GM18499 (cell line): Measurements from ENCODE around the gene NPY4R.
"Not testable (repeated sequence)": the region's sequence is repeated elsewhere in the genome, so short reads cannot be mapped to it uniquely, and the experiment has no call there.

ENCODE experiments used
- ATAC-seq: cut with Tn5 transposase; IDR thresholded peaks from one replicate; pipeline ENCODE4 v1.9.1; 2021; ENCODE audit warnings: moderate number of reproducible peaks; ENCODE audit not compliant: insufficient read depth, unreplicated experiment

Gene NPY4R, protein sequence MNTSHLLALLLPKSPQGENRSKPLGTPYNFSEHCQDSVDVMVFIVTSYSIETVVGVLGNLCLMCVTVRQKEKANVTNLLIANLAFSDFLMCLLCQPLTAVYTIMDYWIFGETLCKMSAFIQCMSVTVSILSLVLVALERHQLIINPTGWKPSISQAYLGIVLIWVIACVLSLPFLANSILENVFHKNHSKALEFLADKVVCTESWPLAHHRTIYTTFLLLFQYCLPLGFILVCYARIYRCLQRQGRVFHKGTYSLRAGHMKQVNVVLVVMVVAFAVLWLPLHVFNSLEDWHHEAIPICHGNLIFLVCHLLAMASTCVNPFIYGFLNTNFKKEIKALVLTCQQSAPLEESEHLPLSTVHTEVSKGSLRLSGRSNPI

DNA sequence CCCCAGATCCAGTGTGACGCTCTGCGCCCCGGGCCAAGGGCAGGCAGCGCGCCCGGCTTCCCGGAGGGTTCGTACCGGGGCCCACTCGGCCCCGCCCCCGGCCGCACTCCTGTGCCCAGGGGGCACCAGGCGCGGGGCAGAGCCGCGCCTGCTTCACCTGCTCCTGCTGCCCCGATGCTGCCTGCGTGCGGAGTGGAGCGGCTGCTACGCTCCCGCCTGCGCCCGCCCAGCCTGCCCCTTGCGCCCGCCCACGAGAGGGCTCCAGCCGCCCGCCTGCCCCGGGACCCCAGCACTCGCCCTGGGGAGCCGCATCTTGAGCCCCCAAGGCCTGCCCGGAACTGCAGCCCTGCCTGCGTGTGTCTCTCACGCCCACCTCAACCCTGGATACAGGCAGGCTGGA lies at the start of gene NPY4R:
Gene NPY4R, minus strand, starts transcription at position 194 of the 400 bp plus-strand sequence. CDS start 3,323 bp downstream, outside the sequence.
- ATAC-seq = not testable (repeated sequence)

DNA sequence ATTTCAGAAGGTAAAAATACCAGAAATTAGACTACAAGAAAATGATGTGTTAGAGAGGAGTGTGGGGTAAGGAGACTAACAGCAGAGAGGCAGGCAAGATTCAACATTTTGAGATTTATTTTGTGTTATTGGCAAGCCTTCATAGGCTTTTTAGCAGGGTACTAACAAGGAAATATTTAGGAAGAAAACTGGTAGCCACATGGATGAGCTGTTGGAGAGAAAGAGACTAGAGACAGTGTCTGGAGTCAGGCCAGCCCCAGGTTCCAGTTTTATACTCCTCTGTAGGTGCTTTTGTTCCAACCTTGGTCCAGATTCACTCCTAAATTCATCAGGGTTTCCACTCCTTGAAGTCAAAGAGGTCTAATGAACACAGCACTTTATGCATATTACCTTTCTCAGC lies 49.6 kb upstream of the NPY4R start:
- no peak for ATAC-seq

DNA sequence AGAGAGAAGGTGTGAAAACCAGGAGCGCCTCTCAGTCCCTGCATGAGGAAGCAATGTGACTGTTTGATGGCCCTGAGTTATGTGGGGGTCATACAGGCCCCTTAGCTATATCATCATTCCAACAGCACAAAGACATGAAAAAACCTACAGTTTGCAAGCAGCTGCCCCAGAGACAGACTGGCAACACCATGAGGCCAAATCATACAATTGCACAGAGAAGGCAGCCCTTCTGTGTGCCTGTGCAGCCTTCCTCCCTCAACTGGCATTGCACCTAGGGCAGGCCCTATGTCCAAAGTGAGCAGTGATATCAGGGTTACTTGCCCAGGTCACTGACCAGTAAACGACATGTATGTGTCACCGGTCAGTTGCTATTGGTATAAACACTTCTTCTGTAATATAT lies 49.1 kb upstream of the NPY4R start:
- no peak for ATAC-seq

DNA sequence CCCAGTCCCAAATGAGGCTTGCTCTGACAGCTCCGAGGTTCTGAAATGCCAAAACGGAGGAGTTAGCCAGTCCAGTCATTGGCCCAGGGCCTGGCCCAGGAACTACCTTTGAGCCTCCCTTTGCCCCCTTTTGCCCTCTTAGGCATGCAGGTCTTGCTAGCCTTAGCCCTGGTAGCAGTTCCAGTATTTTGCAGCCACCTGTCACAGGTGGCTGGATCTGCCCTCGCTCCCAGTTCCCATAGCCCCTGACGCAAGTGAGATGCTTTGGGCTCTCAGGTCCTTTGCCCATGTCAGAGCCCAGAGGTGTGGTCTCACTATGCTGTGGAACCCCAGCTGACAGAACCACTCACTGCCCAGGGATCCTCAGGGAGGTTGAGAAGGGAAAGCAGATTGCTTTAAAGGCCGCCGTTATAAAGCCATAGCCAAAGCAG lies 48.7 kb upstream of the NPY4R start:
- ATAC-seq = no peak

DNA sequence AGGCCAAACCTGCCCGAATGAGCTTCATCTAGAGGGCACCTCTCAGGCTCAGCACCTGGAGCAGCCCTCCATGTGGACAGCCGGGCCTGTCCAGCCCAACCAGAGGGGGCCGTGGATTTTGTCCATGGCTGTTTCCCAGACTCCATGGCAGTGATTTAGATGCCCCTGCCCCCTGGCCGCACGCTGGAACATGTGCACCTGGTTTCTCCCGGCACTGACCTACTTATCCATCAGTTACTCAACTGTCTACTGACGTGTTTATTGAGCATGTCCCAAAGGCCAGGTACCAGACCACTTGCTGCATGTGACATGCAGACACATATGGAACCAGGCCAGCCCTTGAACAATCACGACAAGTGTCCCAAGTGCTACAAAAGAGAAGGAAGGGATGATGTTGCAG lies 47.6 kb upstream of the NPY4R start:
- not testable (repeated sequence) for ATAC-seq

DNA sequence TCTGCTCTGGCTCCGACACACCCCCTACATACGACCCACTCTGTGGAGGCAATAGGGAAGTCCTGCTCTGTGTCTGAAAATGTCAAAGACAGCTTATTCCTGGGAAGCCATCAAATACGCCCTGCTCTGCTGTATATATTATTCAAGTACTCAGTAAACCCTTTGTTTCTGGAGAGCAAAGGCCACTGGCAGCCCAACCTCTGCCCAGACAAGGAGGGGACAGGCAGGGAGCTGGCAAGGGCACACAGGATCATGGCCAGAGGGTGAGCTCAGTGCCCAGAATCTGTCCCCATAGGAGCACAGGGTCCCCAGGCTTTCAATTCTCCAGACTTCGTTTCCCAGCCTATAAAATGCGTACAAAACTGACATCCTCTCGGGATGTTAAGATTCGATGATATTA lies 47.0 kb upstream of the NPY4R start:
- ATAC-seq = not testable (repeated sequence)

DNA sequence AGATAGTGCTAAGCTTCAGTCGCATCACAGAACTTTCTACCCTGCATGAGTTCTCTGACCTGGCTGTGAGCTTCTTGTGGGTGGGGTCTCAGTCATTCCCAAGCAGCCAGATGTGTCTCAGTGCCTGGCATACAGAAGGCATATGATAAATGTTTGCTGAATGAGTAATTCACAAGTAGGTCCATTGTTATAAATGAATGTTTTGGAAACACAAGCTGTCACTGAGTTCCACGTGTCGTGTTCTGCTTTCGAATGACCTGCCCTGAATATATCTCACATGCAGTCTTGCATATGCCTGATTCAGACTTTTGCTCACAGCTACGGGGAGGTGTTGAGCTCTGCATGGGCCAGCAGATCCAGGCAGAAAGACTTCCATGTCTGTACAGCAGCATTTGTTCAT lies 46.2 kb upstream of the NPY4R start:
- not testable (repeated sequence) for ATAC-seq

DNA sequence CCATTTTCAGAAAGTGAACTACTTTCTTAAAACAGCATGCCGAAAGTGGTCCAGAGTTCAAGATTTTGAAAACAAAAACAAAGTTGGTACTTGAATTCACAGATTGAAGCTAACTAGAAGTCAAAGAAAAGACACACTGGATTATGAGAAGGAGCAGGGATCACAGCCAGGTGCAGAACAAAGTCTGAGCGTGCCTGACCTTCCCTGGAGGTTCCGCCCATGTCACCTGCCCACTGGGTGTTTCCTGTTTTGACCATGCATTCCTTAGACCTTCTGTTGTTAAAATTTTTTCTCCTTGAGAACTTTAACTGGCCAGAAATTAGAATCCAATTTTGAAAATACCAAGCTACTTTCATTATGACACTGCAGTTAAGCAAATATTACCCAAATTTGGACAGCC lies 34.2 kb upstream of the NPY4R start:
- ATAC-seq = not testable (repeated sequence)

DNA sequence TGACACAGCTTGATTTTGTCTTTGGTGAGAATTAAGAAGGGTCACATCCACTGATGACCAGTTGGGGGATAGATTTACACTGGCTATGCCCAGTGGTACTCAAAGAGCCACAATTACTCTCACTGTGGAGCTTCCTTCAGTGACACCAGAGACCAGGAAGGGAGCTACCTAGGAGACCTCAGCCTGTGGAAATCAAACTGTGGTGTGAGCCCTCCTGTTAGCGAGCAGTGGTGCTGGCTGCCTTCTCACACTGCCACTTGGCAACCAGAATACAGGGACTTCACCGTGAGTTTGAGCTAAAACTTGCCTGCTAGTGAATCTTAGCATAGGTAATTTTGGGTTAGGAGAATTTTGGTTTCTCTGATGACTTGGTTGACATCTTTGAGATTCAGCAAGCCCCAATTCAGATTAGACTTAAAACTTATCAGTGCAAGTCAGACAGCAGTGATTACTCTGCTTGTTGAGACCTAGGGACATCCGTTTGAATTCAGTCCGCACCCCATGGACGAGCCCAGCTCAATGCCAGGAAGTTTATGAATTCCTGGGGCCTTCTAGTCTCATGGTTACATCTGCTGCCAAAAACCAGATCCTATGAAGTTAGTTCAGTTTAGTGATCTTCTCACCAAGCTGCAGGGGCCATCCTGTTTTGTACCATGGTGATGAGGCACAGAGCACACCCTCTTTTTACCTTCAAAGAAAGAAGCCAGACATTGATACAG lies 33.4 kb upstream of the NPY4R start:
- not testable (repeated sequence) for ATAC-seq

DNA sequence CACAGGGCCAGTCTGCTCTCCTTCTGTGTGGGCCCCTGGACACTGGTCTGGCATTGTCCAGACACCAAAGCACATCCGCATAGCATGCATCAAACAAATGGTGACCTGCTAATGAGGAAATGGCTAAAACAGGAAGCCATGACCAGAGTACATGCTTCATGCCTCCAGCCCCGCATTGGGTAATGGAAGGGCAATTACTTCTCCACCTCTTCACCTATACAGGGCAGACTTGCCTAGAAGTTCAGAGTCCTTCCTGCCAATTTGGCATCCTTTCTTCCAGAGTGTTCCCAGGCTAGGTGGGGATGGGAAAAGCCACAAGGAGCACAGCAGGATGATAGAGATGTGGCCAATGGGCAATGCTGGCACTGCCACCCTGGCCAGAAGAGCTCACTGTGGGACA lies 32.1 kb upstream of the NPY4R start:
- ATAC-seq = not testable (repeated sequence)

DNA sequence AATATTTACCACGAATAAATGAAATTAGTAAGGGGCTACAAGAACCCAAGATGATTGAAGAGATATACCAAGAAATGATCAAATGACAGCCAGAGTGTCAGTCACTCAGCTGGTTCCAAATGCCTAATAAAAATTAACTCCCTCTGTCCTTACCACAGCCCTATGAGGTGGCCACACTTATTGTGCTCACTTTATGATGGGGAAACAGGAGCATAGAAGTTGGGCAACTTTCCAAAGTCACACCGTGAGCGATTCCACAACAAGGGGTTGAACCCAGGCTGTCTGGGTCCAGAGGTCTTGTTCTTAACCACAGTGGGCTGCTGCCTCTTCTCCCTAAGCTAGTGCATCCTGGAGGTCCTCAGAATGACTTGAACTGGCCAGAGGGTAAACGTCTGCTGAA lies 31.6 kb upstream of the NPY4R start:
- not testable (repeated sequence) for ATAC-seq

DNA sequence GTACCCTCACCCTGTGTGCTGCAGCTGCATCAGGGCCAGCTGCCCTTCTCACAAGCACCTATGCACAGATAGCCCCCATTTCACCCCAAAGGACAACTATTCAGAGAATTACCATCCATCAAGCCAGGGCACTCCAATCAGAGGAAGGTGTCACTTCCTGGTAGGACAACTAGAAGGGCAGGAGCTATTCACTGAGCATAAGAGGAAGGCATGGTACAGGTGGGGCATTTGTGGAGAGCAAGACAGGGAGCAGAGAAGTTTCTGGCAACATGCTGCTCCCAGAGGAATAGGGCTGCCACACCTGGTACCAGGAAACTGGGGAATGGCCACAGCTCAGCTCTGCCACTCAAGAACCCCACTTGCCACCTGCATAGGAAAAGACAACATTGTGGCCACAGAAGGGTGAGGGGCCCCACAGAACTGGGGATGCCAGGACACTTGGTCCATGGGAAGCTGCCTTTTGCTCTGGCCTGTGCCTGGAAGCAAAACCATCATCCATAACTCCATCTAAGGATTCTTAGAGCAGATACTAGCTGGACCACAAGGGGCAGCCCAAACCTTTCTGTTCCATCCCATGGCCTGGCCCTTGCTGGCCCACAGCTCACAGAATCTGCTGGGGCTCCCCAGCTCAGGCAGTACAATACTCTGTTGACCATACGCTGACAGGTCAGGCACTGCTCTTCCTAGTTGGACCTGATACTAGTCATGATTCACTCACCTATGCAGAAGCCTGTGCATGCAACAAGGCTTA lies 25.8 kb upstream of the NPY4R start:
- ATAC-seq = not testable (repeated sequence)

DNA sequence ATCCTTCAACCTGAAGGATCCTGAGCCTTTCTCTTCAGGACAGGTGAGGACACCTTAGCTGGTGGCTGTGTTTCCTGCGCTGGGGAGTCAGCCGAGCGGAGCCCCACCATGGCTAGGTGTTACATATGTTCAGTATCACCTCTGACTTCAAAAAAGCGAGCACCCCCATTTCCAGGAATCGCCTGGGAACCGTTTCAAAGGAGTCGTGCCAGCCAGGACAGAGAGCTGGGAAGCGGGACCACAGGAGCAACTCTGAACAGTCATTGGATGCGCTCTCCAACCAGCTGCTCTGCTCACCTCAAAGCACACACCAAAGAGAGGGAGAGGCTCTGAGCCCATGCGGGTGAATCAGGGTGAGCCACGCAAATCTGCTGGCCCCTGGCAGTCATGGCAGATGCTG lies 24.5 kb upstream of the NPY4R start:
- not testable (repeated sequence) for ATAC-seq

DNA sequence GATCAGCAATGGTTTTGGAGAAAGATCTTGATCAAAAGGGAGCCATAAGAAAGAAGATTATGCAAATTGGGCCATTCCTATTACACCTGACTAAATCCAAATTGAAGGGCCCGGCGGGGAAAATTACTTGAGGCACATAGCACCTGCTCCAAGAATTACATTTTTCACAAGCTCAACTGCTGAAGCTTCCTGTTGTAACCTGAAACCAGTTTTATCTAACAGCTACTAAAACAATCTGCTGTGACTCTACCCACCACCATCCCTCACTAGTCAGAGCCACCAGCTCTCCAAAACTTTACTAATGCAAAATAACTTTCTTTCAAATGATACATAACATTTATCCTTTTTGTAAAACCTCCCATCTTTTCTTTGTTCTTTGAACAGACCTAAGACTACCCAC lies 20.7 kb upstream of the NPY4R start:
- not testable (repeated sequence) for ATAC-seq

DNA sequence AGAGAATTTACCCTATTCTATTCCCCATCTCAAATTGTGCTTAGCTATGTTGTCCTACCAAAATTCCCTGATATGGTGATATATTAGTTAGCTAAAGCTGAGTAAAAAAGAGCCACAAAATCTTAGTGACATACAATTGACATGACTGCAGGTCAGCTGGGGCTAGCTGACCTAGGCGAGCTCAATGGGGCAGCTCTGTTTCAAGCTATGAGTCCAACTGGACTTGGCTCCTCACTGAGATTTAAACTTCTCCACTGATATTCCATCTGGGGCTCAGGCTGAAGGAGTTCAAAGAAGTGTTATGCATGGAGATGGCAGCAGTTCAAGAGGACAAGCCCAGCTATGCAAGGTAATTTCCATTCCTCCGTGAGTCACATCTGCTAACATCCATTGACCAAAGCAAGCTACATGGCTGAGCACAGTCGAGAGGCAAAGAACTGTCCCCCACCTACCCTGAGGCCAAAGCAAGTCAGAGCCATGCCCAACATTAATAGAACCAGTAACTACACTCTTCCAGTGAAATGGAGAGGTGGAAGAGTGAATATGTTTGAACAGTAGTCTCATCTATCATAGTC lies 9.1 kb upstream of the NPY4R start:
- ATAC-seq = not testable (repeated sequence)

DNA sequence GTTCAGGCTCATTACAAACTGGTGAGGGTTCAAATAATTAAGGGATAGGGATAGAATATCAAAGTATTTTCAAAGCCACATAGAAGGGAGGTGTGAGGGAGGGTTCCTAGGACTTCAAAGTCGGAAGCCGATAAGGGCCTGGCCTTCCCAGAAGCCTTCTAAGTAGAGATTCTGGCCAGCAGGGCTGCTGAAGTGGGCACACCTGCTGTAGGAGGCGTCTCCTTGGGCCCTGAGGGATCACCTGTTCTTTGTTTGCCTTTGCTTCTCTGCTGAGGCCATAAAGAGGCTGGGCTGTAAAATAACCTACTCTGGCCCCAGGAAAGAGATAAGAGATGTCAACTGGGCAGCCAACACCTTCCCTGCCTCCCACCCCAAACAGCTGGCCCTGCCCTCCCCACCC lies 8.0 kb upstream of the NPY4R start:
- not testable (repeated sequence) for ATAC-seq

DNA sequence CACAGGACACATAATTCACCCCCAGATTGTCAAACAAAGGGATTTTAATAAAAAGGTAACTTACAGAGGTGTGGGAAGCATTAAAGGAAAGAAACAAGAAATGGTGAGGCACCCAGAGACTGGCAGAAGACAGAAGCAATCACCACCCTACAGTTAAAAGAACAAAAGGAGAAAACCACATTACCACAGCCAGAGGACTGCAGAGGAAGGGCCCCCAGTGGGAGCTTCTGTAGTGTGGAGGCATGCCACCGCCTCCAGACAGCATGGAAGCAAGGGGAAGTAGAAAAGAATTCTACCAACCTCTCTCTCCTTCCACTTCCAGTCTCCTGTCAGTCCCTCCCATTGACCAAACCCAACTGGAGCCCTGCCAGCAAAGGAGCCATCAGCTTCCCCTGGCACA lies 4.4 kb upstream of the NPY4R start:
- ATAC-seq = not testable (repeated sequence)

DNA sequence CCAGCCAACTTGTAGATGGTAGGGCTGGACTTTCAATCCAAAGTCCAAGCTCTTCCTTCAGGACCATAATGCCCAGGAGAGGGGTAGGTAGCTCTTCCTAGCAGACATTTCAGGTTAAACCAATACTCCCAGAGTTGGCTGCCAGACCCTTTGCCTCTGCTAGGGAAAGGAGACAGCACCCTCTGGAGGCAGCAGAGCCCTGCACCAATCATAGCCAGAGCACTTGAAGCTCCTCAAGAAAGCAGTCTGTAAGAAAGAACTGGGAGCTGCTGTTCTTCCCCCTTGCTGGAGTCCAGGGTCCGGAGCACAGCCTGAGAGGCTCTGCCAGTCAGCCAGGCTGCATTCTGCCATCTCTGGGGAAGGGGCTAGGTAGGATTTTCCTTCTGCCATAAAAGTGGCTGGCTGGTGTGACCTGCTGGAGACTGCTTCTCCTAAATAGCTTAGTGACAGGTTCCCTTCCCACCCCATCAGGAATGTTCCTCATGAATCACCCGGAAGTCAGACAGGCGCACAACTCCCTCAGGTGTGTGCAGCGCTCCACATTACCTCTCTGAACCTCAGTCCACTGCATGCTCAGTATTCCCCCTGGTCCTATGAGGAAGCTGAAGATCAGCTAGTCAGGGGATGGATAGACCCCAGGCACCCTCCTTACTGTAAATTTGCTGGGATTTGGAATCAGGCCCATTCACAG lies 2.5 kb upstream of the NPY4R start:
- not testable (repeated sequence) for ATAC-seq

DNA sequence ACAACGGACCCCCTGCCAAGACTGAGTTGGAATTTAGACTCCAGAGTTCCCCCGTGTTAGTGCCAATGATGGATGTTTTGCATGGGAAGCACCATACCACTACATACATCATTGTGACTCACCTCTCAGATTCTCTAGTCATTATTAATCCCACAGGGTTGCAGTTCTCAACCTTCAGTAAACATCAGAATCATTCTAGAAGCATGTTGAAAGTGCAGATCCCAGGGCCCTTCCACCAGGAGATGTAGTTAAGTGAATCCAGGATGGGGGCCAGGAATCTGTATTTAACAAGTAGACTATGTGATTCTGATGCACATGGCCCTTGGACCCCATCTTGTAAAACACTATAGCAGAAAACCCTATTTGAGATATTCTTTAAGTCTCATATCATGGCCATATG lies 2.1 kb downstream of the NPY4R start:
- ATAC-seq = not testable (repeated sequence)

DNA sequence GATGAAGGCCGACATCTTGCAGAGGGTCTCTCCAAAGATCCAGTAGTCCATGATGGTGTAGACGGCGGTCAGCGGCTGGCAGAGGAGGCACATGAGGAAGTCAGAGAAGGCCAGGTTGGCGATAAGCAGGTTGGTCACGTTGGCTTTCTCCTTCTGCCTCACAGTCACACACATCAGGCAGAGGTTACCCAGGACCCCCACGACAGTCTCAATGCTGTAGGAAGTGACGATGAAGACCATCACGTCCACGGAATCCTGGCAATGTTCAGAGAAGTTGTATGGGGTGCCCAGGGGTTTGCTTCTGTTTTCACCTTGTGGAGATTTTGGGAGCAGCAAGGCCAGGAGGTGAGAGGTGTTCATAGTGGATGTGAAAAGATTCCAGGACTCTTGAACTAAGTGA lies 3.5 kb downstream of the NPY4R start:
- not testable (repeated sequence) for ATAC-seq
